Activated CD8-positive, alpha-beta memory T cell treated with anti-CD3 and anti-CD28 coated beads, Interleukin-2, amount 50 U/mL, for 1 hour (primary cell): ENCODE measurements around the gene CRELD2.

ENCODE experiments used
- DNase-seq: peaks from one replicate; pipeline ENCODE4 v3.0.0-alpha.2; 2020; ENCODE audit errors: extremely low read depth

The CRELD2 gene

DNA sequence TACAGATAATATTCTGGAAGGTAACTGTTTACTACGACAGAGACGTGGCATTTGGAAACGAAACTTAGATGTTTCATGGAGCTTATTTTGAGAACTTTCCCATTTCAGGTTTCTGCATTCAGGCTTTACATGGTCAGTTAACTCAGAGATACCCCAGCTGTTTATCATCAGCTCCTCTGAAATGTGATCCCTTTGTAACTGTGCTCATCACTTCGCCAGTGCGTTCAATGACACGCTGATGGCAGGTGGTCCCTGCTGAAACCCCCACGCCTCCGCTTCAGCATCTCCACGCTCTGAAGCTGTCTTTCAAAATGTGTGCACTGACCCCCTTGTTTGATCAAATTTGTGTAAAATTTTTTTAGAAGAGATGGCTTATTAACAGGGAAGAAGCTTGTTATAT, 30.7 kb upstream of the CRELD2 start:
- DNase-seq, result no peak

DNA sequence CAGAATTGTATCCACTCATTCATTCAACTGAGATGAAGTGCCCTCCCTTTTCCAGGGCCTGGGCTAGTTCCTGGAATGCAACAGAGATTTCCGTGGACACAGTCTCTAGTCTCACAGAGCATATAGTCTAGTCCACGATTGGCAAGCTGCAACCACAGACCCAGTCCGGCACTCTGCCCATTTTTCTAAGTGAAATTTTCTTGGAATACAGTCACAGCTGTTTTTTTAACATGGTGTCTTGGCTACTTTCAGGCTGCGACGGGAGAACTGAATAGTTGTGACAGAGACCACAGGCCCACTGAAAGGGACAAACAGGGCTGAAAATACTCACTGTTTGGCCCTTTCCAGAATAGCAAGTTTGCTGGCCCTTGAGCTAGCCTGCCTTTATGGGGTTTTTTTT, 29.4 kb upstream of the CRELD2 start:
- no peak for DNase-seq

DNA sequence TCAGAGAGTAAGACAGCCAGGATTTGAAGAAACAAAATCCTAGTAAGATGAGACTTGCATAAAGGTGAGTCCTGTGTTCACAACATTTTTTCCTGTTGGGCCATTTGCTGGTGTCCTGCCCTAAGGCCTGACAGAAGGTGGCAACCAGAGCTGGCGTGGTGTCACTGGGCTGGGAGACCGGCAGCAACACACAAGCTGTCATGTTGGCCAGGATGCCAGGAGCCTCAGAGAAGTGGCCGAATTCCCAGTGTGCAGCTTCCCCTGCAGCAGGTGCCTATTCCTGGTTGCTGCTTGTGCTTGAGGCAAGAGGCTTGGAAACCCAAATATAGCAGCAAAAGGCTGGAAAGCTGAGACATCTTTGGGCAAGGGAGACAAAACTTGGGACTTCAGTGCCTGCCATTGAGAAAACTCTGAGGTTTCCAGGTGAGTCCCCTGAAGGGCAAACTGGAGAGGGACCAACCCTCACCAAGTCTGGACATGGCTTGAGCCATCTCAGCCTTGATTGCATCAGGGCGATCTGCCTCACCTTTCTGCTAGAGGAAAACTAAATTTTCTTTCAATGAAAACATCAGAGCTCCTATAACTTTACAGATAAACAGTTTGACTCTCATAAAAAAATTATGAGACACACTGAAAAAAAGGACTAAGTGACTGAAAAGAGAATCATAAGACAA, 26.1 kb upstream of the CRELD2 start:
- no peak for DNase-seq

DNA sequence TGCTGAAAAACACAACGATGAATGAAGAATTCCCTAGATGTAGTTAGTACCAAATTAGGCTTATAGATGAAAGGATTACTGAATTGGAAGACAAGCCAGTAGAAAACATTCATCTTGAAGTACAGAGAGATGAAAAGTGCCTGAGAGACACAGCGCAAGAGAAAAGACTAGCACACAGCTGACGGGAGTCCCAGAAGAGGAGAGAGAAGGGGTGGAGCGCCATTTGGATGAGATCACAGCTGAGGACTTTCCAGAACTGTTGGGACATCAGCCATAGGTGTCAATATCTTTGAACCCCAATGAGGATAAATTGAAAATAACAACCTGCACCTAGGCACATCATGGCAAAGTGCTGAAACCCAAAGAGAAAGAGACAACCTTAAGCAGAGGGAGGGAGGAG, 25.4 kb upstream of the CRELD2 start:
- no peak for DNase-seq

DNA sequence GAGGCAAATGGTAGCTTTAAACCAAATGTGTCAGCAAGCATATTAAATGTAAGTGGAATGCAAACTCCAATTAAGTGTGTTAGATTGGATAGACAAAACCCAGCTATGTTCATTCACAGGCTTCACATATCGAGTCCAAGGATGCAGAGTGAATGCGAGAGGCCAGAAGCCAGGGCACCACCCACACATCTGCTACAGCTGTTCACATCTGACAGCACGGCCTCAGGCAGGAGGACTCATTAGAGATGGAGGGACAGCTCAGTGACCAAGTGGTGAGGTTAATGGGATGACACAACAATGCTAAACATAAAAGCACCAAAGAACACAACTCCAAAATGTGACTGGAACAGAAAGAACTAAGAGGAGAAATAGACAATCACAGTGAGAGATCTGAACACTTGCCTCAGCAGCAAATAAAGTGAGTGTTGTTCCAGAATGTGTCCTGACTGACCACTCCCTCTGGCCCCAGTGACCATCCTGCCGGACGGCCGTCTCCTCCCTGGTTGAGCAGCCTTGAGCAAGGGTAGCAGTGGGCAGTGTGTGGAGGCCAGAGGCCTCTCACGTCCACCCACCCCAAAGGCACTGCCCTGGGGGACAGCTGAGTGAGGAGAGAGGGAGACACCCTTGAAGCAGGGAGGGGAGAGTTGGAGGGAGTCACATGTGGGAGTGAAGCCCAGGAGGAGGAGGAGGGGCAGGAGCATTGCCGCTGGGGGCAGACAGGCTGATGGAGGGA, 23.9 kb upstream of the CRELD2 start:
- DNase-seq, result no peak

DNA sequence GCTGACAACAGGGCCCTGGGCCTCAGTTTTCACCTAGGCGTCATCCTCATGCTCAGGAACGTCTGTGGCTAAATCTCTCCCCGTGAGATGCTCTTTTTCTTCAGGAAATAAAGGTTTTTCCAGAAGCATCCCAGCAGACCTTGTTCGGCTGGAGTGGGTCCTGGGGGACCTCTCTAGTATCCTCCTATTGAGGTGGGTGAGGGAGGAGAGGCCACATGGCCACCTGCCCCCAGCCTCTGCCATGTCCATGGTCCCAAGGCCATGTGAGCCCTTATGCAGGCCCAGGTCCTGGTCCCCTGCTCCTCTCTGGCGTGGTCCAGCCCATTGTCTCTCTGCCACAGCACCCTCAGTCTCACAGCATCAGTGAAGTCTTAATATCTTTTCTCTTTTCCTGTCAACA, 22.2 kb upstream of the CRELD2 start:
- no peak for DNase-seq

DNA sequence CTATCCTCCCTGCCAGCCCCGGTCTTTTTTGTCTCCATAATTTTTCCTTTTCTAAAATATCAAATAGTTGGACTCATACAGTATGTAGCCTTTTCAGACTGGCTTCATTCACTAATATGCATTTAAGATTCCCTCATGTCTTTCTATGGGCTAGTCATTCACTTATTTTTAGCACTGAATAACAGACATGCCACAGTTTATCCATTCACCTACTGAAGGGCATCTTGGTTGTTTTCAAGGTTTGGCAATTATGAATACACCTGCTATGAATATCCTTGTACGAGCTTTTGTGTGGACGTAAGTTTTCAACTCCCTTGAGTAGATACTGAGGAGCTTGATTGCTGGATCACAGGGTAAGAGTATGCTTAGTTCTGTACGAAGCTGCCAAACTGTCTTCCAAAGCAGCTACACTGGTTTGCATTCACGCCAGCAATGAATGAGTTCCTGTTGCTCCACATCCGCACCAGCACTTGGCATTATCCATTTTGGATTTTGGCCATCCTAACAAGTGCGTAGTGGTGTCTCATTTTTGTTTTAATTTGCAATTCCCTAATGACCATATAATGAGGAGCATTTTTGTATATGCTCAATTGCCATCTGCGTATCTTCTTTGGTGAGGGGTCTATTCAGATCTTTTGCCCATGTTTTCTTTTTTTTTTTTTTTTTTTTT, 21.3 kb upstream of the CRELD2 start:
- no peak for DNase-seq

DNA sequence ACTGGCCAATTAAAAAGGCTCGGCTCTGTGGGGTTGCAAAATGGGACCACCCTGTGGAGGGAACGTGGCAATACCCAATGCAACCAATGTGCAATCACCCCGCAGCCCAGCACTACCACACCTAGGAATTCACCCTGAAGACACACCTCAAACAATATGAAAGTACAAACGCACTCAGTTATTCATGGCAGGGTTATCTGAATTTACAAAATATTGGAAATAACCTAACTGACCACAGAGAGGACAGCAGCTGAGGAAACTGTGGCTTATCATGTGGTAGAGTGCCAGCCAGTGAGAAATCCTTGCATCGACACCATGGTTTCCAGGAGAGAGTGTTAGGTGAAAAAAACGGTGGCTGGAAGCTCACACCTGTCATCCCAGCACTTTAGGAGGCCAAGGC, 18.9 kb upstream of the CRELD2 start:
- DNase-seq, result no peak

DNA sequence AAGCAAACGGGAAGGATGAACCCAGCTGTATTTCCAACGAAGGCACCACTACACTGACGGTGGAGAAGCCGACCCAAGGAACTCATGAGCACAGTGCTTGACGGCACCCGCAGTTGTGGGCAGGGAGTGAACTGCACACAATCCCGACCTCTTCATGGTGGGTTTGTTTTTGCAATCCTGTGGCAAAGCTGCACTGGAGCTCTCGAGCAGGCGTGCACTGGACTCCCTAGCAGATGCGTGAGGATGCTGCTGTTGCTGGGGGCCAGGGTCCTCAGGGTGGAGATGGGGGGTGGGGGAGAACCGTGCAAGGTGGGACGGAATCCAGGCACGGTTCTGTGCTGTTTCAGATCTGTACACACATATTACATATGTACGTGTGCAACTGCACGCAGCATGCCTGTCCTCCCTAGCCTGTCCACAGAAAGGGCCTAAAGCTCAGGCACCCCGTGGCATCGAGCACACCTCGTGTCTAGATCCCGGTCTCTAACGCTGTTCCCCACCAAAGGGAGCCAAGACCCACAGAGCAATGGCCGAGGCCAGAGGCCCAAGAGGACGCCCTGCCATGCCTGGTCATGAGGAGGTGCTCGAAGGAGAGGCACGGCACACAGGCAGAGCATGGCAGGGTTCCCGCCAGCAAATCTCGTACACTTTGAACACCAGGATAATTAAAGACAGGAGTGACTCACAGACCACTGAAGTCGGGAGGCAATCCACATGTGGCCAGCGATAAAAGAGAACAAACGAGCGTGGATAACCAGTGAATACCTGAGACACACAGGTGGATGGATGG, 17.8 kb upstream of the CRELD2 start:
- no peak for DNase-seq

DNA sequence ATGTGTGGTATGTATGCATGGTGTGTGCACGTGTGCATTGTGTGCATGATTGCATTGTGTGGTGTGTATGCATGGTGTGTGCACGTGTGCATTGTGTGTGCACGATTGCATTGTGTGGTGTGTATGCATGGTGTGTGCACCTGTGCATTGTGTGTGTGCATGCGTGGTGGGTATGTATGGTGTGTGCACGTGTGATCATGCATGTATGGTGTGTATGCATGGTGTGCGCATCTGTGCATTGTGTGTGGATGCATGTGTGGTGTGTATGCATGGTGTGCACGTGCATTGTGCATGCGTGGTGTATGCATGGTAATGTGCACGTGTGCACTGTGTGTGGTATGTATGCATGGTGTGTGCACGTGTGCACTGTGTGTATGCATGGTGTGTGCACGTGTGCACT, 17.0 kb upstream of the CRELD2 start:
- no peak for DNase-seq

DNA sequence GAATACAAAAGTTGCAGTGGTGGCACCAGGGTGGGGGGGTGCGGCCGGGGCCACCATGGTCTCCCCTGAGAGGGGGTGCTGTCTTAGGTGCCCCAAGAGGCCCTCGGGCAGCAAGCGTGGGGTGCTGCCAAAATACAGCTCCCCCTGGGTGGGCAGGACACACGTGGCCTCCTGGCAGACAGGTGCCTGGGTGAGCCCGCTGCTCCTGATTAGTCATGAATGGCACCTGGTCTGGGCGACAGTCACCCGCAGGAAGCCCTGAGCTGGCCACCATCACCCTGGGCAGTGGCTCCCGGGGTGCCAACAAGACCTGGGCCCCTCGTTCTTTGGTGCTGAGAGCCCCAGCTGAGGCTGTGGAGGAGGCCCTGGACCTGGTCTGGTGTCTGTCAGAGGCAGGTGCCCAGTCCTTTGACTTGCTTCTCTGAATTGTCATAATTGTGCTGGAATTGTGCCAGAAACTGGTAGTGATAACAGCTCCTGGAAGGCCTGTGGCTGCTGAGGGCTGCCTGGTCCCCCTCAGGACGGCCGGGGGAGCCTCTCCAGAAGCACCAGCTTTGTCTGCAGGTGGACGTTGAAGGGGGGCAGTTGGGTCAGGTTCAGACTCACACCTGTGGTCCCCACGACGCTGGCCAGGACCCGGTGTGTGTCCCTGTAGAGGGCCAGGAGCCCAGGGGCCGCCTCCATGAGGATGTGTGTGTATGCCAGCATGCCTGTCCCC, 15.0 kb upstream of the CRELD2 start:
- DNase-seq, result no peak

DNA sequence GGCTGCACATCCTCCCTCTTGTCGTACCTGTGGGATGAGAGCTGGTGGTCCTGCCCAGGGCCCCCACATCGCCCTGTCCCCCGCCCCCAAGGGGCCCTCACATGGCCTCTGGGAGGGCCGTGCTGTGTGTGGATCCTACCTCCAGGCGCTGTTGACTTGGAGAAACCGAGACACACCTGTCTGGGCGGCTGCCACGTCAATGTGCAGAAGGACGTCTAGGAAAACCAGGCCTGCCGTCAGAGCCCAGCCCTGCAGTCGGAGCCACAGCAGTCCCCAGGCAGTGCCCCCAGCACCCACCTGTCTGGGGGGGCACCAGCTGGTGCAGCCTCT, 14.4 kb upstream of the CRELD2 start:
- no peak for DNase-seq

DNA sequence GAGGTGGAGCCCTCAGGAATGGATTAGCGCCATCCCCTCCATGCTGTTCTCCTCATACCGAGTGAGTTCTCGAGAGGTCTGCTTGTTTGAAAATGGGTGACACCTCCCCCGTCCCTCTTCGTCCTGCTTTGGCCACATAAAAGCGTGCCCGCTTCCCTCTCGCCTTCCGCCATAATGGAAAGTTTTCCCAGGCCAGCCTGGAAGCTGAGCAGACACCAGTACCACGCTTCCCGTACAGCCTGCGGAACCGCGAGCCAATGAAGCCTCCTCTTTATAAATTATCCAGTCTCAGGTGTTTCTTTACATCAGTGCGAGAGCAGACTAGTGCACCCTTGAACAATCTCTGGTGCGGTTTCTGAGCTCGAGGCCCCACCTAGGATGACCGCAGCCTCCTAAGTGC, 13.0 kb upstream of the CRELD2 start:
- DNase-seq, result no peak

DNA sequence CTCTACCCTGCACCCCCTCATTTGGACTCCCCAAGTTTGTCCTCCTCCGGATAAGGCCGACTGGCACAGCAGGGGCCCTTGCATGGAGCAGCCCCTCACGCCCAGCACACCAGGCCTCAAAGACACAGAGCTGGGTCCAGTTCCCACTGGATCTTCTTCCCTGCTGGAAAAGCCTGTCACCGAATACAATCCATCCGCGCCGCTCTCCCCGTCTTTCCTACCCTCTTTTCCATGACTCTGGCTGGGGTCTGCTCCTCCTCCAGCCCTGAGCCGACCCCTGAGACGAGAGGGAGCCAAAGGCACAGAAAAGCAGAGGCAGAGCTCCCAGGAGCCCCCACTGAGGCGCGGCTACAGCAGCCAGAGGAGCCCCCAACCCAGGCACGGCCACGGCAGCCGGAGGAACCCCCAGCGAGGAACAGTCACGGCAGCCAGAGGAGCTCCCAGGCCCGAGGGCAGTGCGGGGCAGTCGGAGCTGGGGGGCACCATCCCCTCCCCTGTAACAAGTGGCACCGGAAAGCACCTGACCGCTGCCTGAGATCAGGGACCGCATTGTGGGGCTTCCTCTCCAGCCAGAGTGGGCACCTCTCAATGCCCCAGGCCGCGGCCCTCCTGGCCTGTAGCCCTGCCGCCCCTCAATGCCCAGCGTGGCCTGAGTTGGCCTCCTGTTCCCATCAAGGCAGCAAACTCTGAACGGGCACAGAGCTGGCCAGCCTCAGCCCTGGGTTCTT, 12.2 kb upstream of the CRELD2 start:
- DNase-seq, result no peak

DNA sequence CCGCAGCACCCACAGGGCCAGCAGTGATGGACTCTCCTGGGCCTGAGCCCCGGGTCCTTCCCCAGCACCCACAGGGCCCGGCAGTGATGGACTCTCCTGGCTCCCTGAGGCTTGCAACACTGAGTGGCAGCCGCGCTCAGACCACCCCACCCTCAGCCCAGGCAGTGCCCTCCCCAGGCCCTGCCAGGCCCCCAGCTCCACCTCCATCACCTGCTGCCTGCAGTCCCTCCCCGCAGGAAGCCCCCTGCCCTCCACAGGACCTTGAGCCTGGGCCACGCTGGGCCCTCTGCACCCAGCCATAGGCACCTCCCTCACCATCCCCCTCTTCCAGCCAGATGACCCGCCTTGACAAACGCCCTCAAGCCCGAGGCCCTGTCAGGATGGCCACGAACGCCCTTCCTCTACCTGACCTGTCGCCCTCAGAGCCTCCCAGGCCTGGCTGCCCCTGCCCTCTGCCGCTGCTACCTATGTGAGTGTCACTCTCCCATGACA, 11.6 kb upstream of the CRELD2 start:
- DNase-seq, result no peak

DNA sequence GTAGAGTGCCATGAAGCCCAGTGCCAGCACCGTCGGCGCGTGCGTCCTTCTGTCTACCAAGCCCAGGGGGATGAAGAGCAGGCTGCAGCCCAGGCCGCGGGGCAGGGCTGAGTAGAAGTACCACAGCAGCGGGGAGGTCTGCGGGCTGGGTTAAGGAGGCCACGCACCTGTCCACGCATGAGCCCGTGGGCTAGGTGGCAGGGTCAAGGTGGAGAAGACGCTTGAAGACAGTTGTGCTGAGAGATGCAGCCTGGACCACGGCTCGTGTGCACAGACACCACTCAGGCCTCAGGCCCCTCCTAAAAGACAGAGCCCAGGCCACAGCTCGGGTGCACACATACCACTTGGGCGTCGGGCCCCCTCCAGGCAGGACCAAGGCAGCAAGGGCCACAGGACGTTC, 10.6 kb upstream of the CRELD2 start:
- DNase-seq, result no peak

DNA sequence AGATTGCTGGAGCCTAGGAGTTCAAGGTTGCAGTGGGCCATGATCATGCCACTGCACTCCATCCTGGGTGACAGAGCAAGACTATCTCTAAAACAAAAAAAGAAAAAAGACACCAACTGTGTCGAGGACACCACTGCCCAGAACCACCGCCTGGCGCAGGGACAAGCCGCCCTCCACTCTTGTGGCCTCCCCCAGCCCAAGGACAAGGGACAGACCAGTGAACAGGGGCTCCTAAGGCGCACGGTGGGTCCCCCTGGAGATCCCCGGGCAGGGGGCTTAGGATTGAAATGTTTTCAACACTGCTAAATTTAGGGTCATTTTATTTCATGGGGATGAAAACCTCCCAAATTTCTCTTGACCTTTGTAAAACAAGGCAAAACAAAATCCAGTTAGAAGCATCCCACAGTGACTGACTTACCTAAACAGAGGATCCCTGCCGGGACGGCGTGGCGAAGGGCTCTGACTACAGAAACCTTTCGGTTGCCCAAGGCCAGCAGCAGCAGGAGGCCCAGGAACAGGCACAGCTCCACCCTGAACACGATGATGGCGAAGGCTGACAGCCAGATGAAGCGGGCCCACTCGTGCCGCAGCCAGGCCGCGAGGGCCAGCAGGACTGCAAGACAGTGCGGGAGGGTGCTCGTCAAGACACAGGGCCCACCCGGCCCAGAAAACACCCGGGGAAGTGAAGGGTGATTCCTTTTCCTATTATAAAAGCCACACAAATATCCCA, 8.8 kb upstream of the CRELD2 start:
- no peak for DNase-seq

DNA sequence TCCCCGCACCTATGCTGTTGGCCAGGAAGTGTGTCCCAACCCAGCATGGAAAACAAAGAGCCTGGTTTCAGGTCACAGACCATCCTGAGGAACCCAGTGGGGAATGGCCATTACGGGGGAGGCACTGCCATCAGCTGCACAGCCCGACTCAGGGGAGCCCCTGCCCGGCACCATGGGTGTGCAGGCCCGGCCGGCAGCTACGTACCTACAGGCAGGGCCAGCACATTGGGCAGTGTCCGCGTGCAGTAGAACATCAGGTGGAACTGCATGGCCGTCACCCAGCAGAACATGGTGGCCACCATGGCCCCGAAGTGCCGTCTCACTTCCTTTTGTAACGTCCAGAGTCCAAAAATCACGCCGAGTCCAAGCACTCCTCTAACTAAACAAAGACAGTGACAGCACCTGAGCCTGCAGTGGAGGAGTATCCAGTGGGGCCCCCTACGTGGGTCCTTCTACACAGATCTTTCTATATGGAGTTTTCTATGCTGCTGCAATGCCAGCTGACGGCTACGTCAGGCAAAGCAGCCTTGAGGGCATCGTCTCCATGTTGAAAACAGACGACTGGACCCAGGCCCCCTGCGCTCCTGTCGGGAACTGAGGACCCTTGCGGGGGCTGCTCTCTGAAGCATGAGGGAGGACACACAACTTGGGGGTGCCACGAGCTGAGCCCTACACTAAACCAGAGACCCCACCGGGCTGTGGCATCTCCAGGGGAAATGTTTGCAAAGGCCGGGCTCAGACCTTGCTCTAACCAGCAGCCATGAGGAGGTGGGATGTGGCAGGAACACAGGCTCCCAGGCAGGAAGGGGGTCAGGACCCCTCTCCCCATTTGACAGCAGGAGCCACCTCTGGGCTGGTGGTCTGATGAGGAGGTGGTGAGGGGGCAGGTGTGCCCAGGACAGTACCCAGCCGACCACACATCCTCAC, 7.9 kb upstream of the CRELD2 start:
- no peak for DNase-seq
